Upper lobe of left lung (tissue), 4 donors: Measurements from ENCODE around the gene NOX5.

Experiments used
- CTCF ChIP-seq, 6 experiments: fragments of 450-650 bp in 4 of 6; fragments of 200-600 bp in 2 of 6; sonication (generic) in 2 of 6; IDR thresholded peaks; one replicate each; pipeline ENCODE4 v1.5.1; 2016 to 2019; ENCODE audit warnings: antibody characterized with exemption in 6 of 6
- EP300 ChIP-seq, 4 donors: sonication (generic); formaldehyde crosslinking; IDR thresholded peaks; one replicate each; pipeline ENCODE4 v1.5.1; 2017; ENCODE audit warnings: antibody characterized with exemption in 4 of 4, control low read depth in 2 of 4
- POLR2A ChIP-seq, 4 donors: fragments of 450-650 bp; IDR thresholded peaks; one replicate each; pipeline ENCODE4 v1.5.1; 2016 to 2017; ENCODE audit warnings: antibody characterized with exemption in 4 of 4, mild to moderate bottlenecking in 2 of 4
- POLR2AphosphoS5 ChIP-seq, 2 donors: sonication (generic); formaldehyde crosslinking; IDR thresholded peaks; one replicate each; pipeline ENCODE4 v1.5.1; 2017; ENCODE audit warnings: antibody characterized with exemption in 2 of 2

- TF ChIP-seq CTCF (IDR thresholded peaks at IDR 0.05) (no peak), EP300 (IDR thresholded peaks at IDR 0.05) (no peak), POLR2AphosphoS5 (IDR thresholded peaks at IDR 0.05) (no peak), POLR2A (IDR thresholded peaks at IDR 0.05) (no peak)
Measured at GRCh38 chr15:68994149-68994548, 20.3 kb upstream of the NOX5 start.
